Activated CD4-positive, alpha-beta T cell treated with anti-CD3 and anti-CD28 coated beads, Interleukin-2, amount 50 U/mL, for 1 hour (primary cell): ENCODE results near the gene RCAN2.

Experiments used
- DNase-seq: peaks from one replicate; pipeline ENCODE4 v3.0.0-alpha.2; 2020

Gene RCAN2

GRCh38 chr6:46329568-46329967 lies 161.7 kb downstream of the RCAN2 start:
- no peak for DNase-seq

DNA sequence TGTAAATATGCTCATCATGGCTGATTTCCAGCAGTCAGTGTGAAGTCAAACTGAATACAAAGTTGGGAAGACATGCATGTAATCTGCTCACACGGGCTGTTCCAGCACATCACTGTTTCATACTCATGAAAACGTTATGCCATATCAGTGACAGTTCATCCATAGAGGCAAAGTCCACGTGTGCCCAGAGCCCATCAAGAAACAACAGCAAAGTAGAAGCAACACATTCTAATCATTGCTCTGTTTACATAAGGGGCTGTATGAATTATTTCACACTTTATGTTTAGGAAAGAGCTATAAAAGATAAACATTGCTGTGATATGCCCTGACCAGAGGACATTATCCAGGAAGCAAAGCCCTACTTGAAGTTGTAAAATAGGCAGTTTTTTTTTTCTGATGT lies 163.5 kb downstream of the RCAN2 start:
- DNase-seq, result no peak

DNA sequence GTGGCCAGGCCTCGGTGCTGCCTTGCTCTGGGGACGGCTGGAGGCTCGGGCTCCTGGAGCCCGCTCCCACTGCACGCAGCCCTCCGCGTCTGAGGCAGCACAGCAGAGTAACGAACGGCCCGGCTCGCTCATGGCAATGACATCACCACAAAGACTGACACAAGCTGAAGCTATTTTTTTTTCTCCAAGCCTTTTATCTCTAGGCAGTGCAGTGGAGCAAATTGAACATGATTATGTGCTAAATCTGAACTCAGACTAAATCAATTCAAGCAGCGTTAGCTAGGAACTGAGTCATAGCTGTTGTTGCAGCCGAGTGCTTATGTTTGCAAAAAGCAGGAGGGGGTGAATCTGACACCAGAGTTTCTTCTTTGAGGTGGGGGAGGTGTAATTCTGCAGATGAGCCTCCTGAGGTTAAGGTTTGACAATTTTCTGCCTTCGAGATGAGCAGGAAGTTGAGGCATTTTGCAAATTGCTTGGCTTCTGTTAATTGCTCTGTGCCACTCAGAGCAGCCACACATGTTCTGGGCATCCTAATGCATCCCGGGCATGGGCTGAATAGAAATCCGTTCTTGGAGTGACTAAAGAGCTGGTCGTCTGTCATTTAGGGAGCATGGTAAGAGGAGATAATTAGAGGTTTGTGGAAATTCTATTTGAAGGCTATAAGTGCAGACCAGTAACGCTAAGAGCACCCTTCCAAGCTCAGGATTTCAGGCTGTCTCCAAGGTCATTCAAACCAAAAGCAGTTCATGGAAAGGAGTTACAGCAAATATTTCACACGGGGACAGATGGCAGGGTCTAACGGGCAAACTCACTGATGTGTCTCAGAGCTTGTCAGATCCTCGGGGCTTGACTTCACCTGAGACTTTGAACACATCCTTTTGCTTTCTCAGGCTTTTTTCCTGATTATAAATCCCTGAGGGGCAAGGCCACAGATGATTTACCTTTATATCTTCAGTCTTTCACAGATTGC lies 165.4 kb downstream of the RCAN2 start:
- no peak for DNase-seq

GRCh38 chr6:46324706-46325105 lies 166.5 kb downstream of the RCAN2 start:
- no peak for DNase-seq

GRCh38 chr6:46323966-46324622 lies 167.2 kb downstream of the RCAN2 start:
- DNase-seq, result no peak

DNA sequence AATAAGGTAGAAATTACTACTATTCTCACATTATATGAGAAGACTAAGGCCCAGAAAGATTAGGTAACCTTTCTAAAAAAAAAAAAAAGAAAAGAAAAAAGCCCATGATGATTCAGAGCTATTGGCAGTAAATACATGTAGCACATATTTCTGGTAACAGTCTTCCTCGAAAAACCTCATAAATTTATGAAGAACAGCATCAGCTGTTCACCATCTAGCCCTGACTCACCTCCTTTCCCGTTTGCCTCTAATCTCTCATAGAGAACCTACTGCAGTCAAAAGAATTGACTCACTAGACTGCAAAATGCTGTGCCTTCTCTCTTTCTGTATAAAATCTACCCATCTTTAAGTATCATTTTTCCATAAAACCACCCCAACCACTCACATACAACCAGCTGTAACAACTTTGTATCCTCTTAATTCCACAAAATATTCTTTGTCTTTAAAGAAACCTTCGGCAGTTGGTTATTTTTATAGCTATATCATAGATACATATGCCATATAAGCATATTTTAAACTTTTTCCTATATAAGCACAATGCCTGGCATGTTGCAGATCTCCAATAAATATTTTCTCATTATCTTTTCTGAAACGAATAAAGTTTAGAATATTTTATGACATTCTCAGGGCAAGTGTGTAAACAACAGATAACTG lies 167.8 kb downstream of the RCAN2 start:
- no peak for DNase-seq

GRCh38 chr6:46320505-46320904 lies 170.7 kb downstream of the RCAN2 start:
- DNase-seq, result no peak

DNA sequence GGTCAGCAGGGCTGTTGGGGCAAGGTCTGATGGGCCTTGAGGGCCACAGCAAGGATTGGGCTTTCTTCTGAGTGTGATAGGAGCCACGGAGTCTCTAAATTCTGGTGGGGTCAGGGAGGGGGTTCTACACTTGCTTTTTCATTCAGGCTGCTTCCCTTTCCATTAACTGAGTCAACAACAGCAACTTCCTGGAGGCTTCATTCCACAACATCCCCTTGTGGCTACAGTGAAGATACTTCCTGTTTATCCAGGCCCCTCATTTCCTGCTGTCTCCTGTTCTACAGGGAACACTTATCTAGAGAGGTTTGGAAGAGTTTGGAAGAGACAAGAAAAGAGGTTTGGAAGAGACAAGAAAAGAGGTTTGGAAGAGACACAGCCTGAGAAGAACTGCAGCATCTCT lies 175.7 kb downstream of the RCAN2 start:
- no peak for DNase-seq

- DNase-seq, result no peak
Measured at GRCh38 chr6:46312654-46313053, 178.6 kb downstream of the RCAN2 start.

- no peak for DNase-seq
Measured at GRCh38 chr6:46310196-46310595, 181.1 kb downstream of the RCAN2 start.

- DNase-seq, result no peak
Measured at GRCh38 chr6:46306431-46306830, 184.8 kb downstream of the RCAN2 start.

- no peak for DNase-seq
Measured at GRCh38 chr6:46305833-46306232, 185.4 kb downstream of the RCAN2 start.

GRCh38 chr6:46305236-46305635 lies 186.0 kb downstream of the RCAN2 start:
- DNase-seq, result no peak

- DNase-seq, result no peak
Measured at GRCh38 chr6:46302816-46303215, 188.4 kb downstream of the RCAN2 start.

- no peak for DNase-seq
Measured at GRCh38 chr6:46302176-46302575, 189.1 kb downstream of the RCAN2 start.

DNA sequence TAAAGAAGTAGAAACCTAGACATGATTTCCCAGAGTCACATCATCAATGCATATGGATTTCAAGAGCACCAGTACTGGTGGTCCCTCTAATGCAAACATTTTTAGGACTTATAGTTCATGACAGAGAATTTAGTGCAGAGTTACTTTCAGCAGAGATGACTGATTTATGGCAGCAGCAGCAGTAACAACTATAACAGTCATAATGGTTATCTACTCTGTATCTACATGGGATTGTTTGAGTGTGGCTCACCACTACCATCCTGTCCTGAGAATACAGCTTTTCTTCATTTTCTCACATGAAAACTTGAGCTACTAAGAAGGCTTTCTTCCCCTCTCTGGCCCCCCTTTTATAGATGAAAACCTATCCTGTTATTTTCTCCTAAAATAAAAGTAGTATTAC lies 192.0 kb downstream of the RCAN2 start:
- DNase-seq, result no peak

GRCh38 chr6:46296586-46296985 lies 194.7 kb downstream of the RCAN2 start:
- no peak for DNase-seq

DNA sequence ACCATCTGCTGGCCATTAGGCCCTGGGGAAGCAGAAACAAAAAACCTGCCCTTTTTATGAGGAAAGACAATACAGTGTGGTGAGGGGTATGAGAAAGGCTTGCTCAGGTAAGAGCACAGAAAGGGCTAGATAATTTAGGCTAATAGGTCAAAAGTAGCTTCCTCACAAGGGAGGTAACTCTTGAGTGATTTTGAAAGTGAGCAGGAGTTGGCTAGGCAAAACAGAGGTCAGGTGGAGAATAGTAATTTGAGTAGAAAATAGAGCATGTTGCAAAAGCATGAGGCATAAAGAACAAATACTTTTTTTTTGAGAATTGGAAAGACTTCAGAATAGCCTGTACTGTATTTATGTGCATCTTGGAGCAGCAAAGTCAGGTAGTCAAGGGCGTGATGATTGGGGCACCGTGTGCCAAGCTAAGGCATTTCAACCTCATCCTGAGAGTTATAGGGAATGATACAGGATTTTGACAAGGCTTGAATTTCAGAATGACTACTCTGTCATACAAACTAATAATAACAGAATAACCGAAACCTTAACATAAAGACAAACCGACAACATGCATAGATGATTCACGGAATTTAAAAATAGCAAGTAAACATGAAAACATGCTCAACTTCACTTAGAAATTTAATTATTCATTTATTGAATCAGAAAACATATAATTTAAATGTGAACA lies 197.5 kb downstream of the RCAN2 start:
- DNase-seq, result no peak

GRCh38 chr6:46291880-46292279 lies 199.4 kb downstream of the RCAN2 start:
- DNase-seq, result no peak

GRCh38 chr6:46291275-46291633 lies 200.0 kb downstream of the RCAN2 start:
- no peak for DNase-seq

DNA sequence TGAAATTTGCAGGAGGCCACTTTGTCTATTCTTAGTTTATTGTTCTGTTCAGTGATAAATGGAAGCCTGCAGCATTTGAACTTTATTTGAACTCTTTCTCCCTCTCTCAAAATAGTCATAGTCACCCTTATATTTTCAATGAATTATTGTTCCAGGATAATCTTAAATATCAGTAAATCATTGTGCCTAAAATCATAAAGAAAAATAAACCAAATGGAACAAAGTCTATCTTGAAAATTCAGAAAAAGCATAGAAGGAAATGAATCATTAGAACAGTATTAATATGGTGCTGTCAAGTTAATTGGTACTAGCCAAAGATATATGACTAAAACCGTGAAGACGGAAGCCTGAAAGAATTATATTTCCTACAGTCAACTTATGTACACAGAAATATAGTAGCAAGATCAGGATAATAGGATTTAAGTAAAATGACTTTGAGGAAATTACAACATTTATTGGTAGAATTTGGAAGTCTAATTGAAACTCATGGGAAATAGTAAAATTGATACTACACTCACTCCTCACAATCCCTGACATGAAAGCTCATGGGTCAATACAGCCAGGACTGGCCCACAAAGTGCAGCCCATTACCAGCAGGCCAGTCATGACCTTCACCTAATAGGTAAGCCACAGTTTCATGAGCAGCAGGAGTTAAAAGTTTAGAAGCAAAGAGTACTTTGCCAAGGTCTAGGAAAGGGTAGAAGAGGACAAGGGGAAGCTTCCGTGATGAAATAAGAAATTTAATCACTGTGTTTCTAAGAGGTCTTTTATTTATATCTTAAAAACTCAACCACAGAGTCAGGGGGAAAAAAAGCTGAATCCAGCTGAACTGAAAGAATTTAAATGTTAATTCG lies 200.6 kb downstream of the RCAN2 start:
- no peak for DNase-seq

DNA sequence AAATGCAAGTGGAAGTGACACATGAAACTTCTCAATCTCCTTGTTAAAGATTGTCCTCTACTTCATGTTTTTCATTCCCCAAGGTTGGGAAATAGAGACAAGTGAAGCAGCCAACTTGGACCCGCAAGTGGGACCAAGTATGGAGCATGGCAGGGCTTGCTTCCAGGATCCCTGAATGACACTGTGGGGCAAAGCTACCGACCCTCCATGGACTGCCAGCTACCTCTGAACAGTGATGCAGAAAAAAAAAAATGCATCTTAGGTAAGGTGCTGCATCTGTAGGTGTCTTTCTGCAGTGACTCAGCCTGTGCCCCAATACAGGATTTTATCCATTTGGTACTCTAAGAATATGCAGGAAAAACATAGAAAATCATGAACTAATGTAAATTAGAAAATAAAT lies 201.4 kb downstream of the RCAN2 start:
- DNase-seq, result no peak
